Transverse colon (tissue), 4 donors: ENCODE data around the gene ANO9.

Experiments used
- EP300 ChIP-seq: sonication (generic); formaldehyde crosslinking; IDR thresholded peaks from one replicate; pipeline ENCODE4 v1.6.1; 2017; ENCODE audit warnings: antibody characterized with exemption, low read depth
- POLR2A ChIP-seq: fragments of 450-650 bp; IDR thresholded peaks from one replicate; pipeline ENCODE4 v1.6.1; 2016; ENCODE audit warnings: antibody characterized with exemption, mild to moderate bottlenecking, moderate library complexity
- POLR2AphosphoS5 ChIP-seq, 3 donors: sonication (generic); formaldehyde crosslinking; IDR thresholded peaks; one replicate each; pipeline ENCODE4 v1.6.1; 2016; ENCODE audit warnings: antibody characterized with exemption in 3 of 3
- TF ChIP-seq, protein P1 (sequence below), 5 experiments: fragments of 200-600 bp in 3 of 5; fragments of 450-650 bp in 2 of 5; sonication (generic) in 3 of 5; IDR thresholded peaks; 1 replicate in 2 of 5; 2 replicates in 3 of 5; pipeline ENCODE4 v1.5.1; 2016 to 2017; ENCODE audit warnings: antibody characterized with exemption in 5 of 5, inconsistent platforms in 3 of 5, mild to moderate bottlenecking in 2 of 5, moderate library complexity in 1 of 5

GRCh38 chr11:464316-464715 is 22.5 kb upstream of the ANO9 start:
- TF ChIP-seq, protein P1, sequence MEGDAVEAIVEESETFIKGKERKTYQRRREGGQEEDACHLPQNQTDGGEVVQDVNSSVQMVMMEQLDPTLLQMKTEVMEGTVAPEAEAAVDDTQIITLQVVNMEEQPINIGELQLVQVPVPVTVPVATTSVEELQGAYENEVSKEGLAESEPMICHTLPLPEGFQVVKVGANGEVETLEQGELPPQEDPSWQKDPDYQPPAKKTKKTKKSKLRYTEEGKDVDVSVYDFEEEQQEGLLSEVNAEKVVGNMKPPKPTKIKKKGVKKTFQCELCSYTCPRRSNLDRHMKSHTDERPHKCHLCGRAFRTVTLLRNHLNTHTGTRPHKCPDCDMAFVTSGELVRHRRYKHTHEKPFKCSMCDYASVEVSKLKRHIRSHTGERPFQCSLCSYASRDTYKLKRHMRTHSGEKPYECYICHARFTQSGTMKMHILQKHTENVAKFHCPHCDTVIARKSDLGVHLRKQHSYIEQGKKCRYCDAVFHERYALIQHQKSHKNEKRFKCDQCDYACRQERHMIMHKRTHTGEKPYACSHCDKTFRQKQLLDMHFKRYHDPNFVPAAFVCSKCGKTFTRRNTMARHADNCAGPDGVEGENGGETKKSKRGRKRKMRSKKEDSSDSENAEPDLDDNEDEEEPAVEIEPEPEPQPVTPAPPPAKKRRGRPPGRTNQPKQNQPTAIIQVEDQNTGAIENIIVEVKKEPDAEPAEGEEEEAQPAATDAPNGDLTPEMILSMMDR (IDR thresholded peaks at IDR 0.05) = no peak
- no peak for TF ChIP-seq POLR2A
- TF ChIP-seq EP300 = no peak
- no peak for TF ChIP-seq POLR2AphosphoS5 (IDR thresholded peaks at IDR 0.05)
